ENCODE results near the gene PRKAR1B. TPM values are rescaled to one million over a fixed set of nuclear protein-coding genes. Genes with fewer than 3 reads are reported as not detected.

PRKAR1B gene
- total RNA-seq, 1 donor from 2014 or later = 39.5 TPM

GRCh38 chr7:696426-696811 is 30.7 kb downstream of the PRKAR1B start:
- DNase-seq (ENCODE audit: low read depth in 2 of 2) = no peak

- DNase-seq (ENCODE audit: low read depth in 2 of 2) = no peak
Measured at GRCh38 chr7:693280-693679, 33.8 kb downstream of the PRKAR1B start.

- DNase-seq (ENCODE audit: low read depth in 2 of 2) = no peak
Measured at GRCh38 chr7:691361-692045, 35.6 kb downstream of the PRKAR1B start.

- no peak for DNase-seq (ENCODE audit: low read depth in 2 of 2)
Measured at GRCh38 chr7:690478-691360, 36.4 kb downstream of the PRKAR1B start.

- DNase-seq (ENCODE audit: low read depth in 2 of 2) = no peak
Measured at GRCh38 chr7:685540-685939, 41.5 kb downstream of the PRKAR1B start.

GRCh38 chr7:684416-684815 is 42.7 kb downstream of the PRKAR1B start:
- no peak for DNase-seq (ENCODE audit: low read depth in 2 of 2)

- no peak for DNase-seq (ENCODE audit: low read depth in 2 of 2)
Measured at GRCh38 chr7:683526-684205, 43.4 kb downstream of the PRKAR1B start.

- no peak for DNase-seq (ENCODE audit: low read depth in 2 of 2)
Measured at GRCh38 chr7:682810-683209, 44.3 kb downstream of the PRKAR1B start.

GRCh38 chr7:681551-682307 is 45.4 kb downstream of the PRKAR1B start:
- DNase-seq (ENCODE audit: low read depth in 2 of 2) = no peak

GRCh38 chr7:680411-681127 is 46.5 kb downstream of the PRKAR1B start:
- no peak for DNase-seq (ENCODE audit: low read depth in 2 of 2)

- no peak for DNase-seq (ENCODE audit: low read depth in 2 of 2)
Measured at GRCh38 chr7:676972-677385, 50.1 kb downstream of the PRKAR1B start.

GRCh38 chr7:676246-676971 is 50.7 kb downstream of the PRKAR1B start:
- DNase-seq (ENCODE audit: low read depth in 2 of 2) = no peak

- peak; percentile 60 to 76 for DNase-seq (ENCODE audit: low read depth in 2 of 2)
Measured at GRCh38 chr7:674454-675410, 52.3 kb downstream of the PRKAR1B start.

GRCh38 chr7:673681-674453 is 53.2 kb downstream of the PRKAR1B start:
- DNase-seq (ENCODE audit: low read depth in 2 of 2) = no peak

GRCh38 chr7:672891-673290 is 54.2 kb downstream of the PRKAR1B start:
- no peak for DNase-seq (ENCODE audit: low read depth in 2 of 2)

- no peak for DNase-seq (ENCODE audit: low read depth in 2 of 2)
Measured at GRCh38 chr7:671415-672042, 55.6 kb downstream of the PRKAR1B start.

- no peak for DNase-seq (ENCODE audit: low read depth in 2 of 2)
Measured at GRCh38 chr7:670501-671390, 56.3 kb downstream of the PRKAR1B start.

Measured in dermis microvascular lymphatic vessel endothelial cell (primary cell).